ENCODE data around the gene KIAA0513. TPM values are rescaled to one million over a fixed set of nuclear protein-coding genes. Genes with fewer than 3 reads are reported as not detected.
A peak's percentile ranks its signal among the peaks of the same experiment; 100 is the strongest.

Gene KIAA0513
- total and polyA plus RNA-seq, 9 donors = 1.6 to 4.2 (median 2.6) TPM

DNA sequence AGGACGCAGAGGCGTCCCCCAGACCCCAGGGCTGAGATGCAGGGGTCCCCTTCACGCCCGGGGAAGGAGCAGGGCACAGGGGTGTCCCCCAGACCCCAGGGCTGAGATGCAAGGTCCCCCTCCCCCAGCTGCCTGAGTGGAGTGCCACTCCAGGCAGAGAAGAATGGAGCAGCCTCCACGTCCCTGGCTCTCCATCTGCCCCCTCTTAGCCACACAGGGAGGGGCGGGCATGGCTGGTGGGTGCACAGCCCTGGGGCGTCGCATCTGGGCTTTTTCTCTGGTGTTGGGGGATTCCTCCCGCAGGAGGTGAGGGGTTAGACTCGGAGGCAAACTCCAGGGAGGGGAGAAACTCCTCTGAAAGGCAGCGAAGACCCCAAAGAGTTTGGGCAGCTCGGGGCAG, 67.2 kb downstream of the KIAA0513 start:
- Histone ChIP-seq H3K27me3 (ENCODE audit: control insufficient read depth, insufficient read depth, low read length) (peaks cover 23% of the 10 kb centered on the region), H3K4me3 (ENCODE audit: low read length) (no peak overlapping the region), H3K36me3 (ENCODE audit: control insufficient read depth, insufficient read depth, low read length) (no peaks in the 10 kb centered on the region), H3K27ac (ENCODE audit: low read length) (no peak overlapping the region), H3K4me1 (ENCODE audit: control insufficient read depth, insufficient read depth, low read length) (peaks cover 5% of the 10 kb centered on the region), H3K9me3 (replicated peaks; ENCODE audit: control insufficient read depth, low read depth, low read length) (no peaks in the 10 kb centered on the region)
- no peak for DNase-seq
- WGBS (ENCODE audit: insufficient coverage) = 58% methylated on average over 4 of the region's 12 CpGs

DNA sequence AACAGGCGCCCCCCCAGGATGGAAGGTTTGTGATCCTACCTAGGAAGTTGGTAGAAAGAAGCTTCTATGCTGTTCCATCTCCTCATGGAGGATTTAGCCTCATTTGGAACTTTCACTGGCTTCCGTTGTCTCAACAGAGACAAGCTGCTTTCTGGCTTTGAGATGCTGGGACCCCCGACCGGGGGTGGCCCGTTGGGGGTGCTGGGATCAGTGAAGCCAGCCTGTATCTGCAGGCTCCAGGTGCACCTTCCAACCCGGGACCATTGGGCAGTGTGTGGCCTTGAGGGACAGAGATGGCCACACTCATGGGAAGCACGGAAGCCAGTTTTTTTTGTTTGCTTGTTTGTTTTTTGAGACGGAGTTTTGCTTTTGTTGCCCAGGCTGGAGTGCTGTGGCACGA, 69.3 kb downstream of the KIAA0513 start:
- WGBS (ENCODE audit: insufficient coverage) = 83% methylated on average over 7 of the region's 9 CpGs
- no peak overlapping the region for H3K27ac ChIP-seq (ENCODE audit: low read length)
- H3K4me1 ChIP-seq (ENCODE audit: control insufficient read depth, insufficient read depth, low read length) = no peaks in the 10 kb centered on the region
- no peak for DNase-seq
- H3K9me3 ChIP-seq (replicated peaks; ENCODE audit: control insufficient read depth, low read depth, low read length) = no peaks in the 10 kb centered on the region
- no peaks in the 10 kb centered on the region for H3K36me3 ChIP-seq (ENCODE audit: control insufficient read depth, insufficient read depth, low read length)
- H3K4me3 ChIP-seq (ENCODE audit: low read length) = no peak overlapping the region
- H3K27me3 ChIP-seq (ENCODE audit: control insufficient read depth, insufficient read depth, low read length) = peaks cover 23% of the 10 kb centered on the region

DNA sequence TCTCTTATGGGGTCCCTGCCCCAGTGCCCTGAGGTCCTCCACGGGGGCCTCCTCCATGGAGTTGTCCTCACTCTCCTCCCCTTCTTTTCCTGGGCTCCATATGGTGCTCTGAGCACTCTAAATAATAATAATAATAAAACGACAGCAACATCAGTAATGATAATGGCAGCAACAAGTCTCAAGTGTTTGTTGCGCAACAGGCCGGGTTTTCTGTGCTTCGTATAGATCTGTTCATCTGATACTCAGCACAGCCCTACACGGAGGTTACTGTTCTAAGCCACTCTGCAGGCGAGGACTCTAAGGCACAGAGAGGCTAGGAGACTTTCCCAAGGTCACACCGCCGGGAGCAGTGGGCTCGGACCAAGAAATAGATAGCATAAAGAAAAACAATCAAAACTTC, 71.0 kb downstream of the KIAA0513 start:
- no peaks in the 10 kb centered on the region for H3K36me3 ChIP-seq (ENCODE audit: control insufficient read depth, insufficient read depth, low read length)

DNA sequence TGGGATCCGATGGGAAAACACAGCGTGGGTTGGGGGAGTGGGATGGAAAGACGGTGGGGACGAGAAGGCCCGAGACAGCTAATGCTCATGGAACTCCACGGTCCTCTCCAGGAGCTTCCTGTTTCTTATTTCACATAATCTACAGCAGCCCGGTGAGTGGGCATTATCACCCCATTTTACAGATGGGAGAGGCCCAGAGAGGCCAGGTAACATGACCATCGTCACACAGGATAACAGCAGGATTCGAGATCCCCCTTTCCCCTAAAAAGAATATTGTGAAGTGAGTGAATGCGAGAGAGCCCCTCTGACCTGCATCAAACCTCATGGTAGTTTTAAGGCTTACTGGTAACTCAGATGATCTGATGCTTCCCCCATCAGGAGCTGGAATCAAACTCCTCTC, 72.7 kb downstream of the KIAA0513 start:
- H3K4me3 ChIP-seq (ENCODE audit: low read length) = no peak overlapping the region
- H3K27ac ChIP-seq (ENCODE audit: low read length) = no peak overlapping the region
- H3K36me3 ChIP-seq (ENCODE audit: control insufficient read depth, insufficient read depth, low read length) = no peaks in the 10 kb centered on the region
- no CpG with 5 or more reads among the region's 10 CpGs for WGBS (ENCODE audit: insufficient coverage)
- peaks cover 6% of the 10 kb centered on the region for H3K4me1 ChIP-seq (ENCODE audit: control insufficient read depth, insufficient read depth, low read length)
- no peak for DNase-seq
- peaks cover 10% of the 10 kb centered on the region for H3K27me3 ChIP-seq (ENCODE audit: control insufficient read depth, insufficient read depth, low read length)
- H3K9me3 ChIP-seq (replicated peaks; ENCODE audit: control insufficient read depth, low read depth, low read length) = no peaks in the 10 kb centered on the region

More for the DNA sequence above, 71.0 kb downstream of the KIAA0513 start:
- Histone ChIP-seq H3K4me3 (ENCODE audit: low read length) (no peak overlapping the region), H3K4me1 (ENCODE audit: control insufficient read depth, insufficient read depth, low read length) (no peaks in the 10 kb centered on the region), H3K27ac (ENCODE audit: low read length) (no peak overlapping the region), H3K9me3 (replicated peaks; ENCODE audit: control insufficient read depth, low read depth, low read length) (no peaks in the 10 kb centered on the region), H3K27me3 (ENCODE audit: control insufficient read depth, insufficient read depth, low read length) (peaks cover 18% of the 10 kb centered on the region)
- no peak for DNase-seq
- WGBS (ENCODE audit: insufficient coverage) = no CpG with 5 or more reads among the region's 10 CpGs

DNA sequence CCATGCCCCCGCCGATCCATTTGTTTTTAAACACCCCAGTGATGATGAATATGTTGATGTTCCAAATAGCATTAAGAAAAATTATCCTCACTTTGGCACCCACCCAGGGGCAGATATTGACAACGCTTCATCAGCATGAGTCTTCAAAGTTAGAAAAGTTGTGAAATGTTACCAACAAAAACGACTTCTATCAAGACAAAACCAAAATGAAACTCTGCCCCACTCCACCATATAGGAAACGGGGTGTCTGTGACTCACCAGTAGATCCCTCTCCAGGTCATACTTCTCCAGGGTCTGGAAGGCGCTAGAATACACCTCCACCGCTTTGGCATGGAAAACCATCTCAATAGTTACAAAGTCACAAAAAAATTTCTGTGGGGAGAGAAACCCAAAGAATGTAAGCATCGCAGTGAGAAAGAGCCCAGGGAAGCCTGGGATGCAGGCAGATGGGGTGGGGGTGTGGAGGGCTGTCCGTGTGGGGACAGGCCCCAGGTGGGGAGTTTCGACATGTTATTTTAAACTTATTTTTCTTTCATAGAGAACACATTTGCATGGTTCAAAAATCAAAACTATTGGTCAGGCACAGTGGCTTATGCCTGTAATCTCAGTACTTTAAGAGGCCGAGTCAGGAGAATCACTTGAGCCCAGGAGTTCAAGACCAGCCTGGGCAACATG, 74.5 kb downstream of the KIAA0513 start:
- Histone ChIP-seq H3K4me3 (ENCODE audit: low read length) (no peak overlapping the region), H3K27ac (ENCODE audit: low read length) (no peak overlapping the region), H3K27me3 (ENCODE audit: control insufficient read depth, insufficient read depth, low read length) (peaks cover 12% of the 10 kb centered on the region), H3K4me1 (ENCODE audit: control insufficient read depth, insufficient read depth, low read length) (peaks cover 8% of the 10 kb centered on the region), H3K36me3 (ENCODE audit: control insufficient read depth, insufficient read depth, low read length) (no peaks in the 10 kb centered on the region), H3K9me3 (replicated peaks; ENCODE audit: control insufficient read depth, low read depth, low read length) (no peaks in the 10 kb centered on the region)
- no peak for DNase-seq
- no CpG with 5 or more reads among the region's 11 CpGs for WGBS (ENCODE audit: insufficient coverage)

DNA sequence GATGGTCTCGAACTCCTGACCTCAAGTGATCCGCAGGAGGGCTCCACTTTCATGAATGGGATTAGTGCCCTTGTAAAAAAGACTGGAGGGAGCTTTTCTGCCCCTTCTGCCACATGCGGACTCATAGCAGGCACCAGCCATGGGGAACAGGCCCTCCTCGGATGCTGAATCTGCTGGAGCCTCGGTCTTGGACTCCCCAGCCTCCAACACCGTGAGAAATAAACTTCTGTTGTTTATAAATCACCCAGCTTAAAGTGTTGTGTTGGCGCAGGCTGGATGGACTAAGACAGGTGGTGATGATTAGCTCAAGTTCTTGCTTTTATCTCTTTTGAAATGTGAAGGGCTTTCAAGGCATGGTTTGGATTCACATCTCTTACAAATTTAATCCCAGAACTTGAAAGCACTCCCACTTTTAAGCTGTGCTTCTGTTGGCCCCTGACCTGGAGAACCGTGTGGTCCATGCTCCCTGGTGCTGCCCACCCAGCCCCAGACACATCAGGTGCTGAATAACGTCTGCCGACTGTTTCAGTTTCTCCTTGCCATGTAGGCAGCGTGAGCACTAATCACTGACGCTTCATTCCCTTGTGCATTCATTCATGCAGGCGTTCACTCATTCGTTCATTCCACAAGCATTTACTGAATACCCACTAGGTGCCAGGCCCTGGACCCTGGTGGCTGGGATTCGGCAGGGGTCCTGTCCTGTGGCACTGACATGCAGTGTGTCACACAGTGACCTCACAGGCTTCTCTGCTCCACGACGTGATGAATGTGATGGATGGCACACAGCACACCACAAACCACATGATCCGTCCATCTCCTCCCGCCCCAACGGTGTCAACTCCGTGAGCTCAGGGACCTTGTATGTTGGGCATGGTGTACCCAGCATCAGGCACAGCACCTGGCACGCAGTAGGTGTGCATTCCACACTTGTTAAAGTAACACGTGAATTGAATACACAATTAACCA, 75.8 kb downstream of the KIAA0513 start:
- Histone ChIP-seq H3K27me3 (ENCODE audit: control insufficient read depth, insufficient read depth, low read length) (peaks cover 4% of the 10 kb centered on the region), H3K36me3 (ENCODE audit: control insufficient read depth, insufficient read depth, low read length) (no peaks in the 10 kb centered on the region), H3K4me3 (ENCODE audit: low read length) (no peak overlapping the region), H3K9me3 (replicated peaks; ENCODE audit: control insufficient read depth, low read depth, low read length) (no peaks in the 10 kb centered on the region), H3K27ac (ENCODE audit: low read length) (no peak overlapping the region), H3K4me1 (ENCODE audit: control insufficient read depth, insufficient read depth, low read length) (peaks cover 8% of the 10 kb centered on the region)
- no peak for DNase-seq
- 69% methylated on average over 9 of the region's 23 CpGs for WGBS (ENCODE audit: insufficient coverage)

DNA sequence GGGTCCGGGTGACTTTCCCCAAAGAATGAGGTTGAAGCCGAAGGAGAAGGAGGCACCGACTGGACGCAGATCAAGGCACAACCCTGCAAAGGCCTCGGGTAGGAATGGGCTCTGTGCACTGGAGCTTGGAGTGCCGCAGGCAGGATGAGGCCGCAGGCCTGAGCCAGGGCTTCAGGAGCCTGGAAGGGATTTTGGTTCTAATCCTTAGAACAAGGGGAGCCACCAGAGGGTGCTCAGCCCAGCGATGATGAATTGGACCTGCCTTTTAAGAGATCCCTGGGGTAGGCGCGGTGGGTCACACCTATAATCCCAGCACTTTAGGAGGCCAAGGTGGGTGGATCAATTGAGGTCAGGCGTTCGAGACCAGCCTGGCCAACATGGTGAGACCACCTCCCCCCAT, 76.6 kb downstream of the KIAA0513 start:
- Histone ChIP-seq H3K36me3 (ENCODE audit: control insufficient read depth, insufficient read depth, low read length) (no peaks in the 10 kb centered on the region), H3K9me3 (replicated peaks; ENCODE audit: control insufficient read depth, low read depth, low read length) (no peaks in the 10 kb centered on the region), H3K4me3 (ENCODE audit: low read length) (no peak overlapping the region), H3K27me3 (ENCODE audit: control insufficient read depth, insufficient read depth, low read length) (peaks cover 4% of the 10 kb centered on the region), H3K4me1 (ENCODE audit: control insufficient read depth, insufficient read depth, low read length) (peaks cover 8% of the 10 kb centered on the region), H3K27ac (ENCODE audit: low read length) (no peak overlapping the region)
- DNase-seq = no peak
- 77% methylated on average over 7 of the region's 12 CpGs for WGBS (ENCODE audit: insufficient coverage)

DNA sequence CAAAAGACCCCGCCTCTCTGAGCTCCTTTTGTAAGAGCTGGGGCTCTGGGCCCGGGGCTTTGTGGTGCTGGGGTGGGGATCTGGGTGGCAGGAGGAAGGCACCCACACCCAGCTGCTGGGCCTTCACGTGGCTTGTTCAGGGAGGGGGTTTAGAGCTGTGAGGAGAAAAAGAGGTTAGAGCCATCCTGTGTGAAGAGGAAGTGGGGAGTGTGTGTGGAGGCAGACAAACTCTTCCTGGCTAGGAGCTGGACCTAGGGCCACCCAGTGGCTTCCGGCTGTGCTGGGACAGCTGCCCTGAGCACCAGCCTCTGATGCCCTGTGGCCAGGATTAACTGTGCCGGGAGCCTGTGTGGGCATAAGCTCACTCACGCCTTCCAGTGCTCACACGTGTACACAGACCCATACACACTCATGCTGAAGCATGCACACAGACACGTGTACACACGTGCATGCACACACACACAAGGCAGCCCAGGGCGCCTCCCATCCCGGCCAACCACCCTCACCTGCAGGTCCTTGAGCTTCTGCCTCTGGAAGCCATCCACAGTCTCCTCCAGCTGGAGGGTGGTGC, 77.3 kb downstream of the KIAA0513 start:
- Histone ChIP-seq H3K27me3 (ENCODE audit: control insufficient read depth, insufficient read depth, low read length) (peaks cover 4% of the 10 kb centered on the region), H3K4me1 (ENCODE audit: control insufficient read depth, insufficient read depth, low read length) (peaks cover 8% of the 10 kb centered on the region), H3K4me3 (ENCODE audit: low read length) (no peak overlapping the region), H3K27ac (ENCODE audit: low read length) (no peak overlapping the region), H3K36me3 (ENCODE audit: control insufficient read depth, insufficient read depth, low read length) (no peaks in the 10 kb centered on the region), H3K9me3 (replicated peaks; ENCODE audit: control insufficient read depth, low read depth, low read length) (no peaks in the 10 kb centered on the region)
- 61% methylated on average over 10 of the region's 11 CpGs for WGBS (ENCODE audit: insufficient coverage)
- peak; percentile 56 for DNase-seq

DNA sequence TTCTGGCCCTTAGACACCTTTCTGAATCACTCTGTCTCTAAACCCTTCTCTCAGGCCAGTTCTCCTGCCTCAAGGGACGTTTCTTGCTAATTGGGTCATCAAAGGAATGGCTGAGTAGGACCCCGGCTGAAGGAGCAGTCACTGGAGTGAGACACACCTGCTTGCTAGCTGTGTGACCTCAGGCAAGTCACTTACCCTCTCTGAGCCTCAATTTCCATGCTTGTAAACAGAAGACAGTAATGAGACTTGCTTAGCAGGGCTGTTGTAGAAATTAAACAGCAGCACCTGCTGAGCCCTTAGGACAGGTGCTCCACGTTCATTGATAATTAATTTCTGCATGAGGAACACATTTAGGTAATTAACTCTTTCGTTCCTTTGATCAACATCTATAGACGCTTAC, 77.9 kb downstream of the KIAA0513 start:
- H3K4me3 ChIP-seq (ENCODE audit: low read length) = no peak overlapping the region
- no peaks in the 10 kb centered on the region for H3K36me3 ChIP-seq (ENCODE audit: control insufficient read depth, insufficient read depth, low read length)
- H3K9me3 ChIP-seq (replicated peaks; ENCODE audit: control insufficient read depth, low read depth, low read length) = no peaks in the 10 kb centered on the region
- H3K27ac ChIP-seq (ENCODE audit: low read length) = no peak overlapping the region
- H3K27me3 ChIP-seq (ENCODE audit: control insufficient read depth, insufficient read depth, low read length) = peaks cover 4% of the 10 kb centered on the region
- DNase-seq = no peak
- peaks cover 8% of the 10 kb centered on the region for H3K4me1 ChIP-seq (ENCODE audit: control insufficient read depth, insufficient read depth, low read length)
- WGBS (ENCODE audit: insufficient coverage) = 51% methylated on average over 4 of the region's 5 CpGs

DNA sequence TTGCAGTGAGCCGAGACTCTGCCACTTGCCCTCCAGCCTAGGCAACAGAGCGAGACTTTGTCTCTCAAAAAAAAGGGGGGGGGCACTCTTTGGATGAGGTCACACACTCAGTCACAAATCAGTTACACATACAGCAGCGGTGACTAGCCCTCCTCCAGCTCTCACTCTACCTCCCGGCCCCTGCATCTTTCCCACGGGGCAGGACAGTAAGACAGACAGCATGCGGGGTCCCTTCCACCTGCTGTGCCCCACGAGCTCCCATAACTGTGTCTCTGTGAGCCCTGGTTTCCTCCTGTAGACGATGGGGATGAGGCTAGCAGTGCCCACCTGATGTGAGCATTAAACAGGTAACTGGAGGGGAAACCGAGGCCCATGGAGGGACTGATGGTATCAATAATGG, 79.5 kb downstream of the KIAA0513 start:
- DNase-seq = no peak
- Histone ChIP-seq H3K4me3 (ENCODE audit: low read length) (no peak overlapping the region), H3K36me3 (ENCODE audit: control insufficient read depth, insufficient read depth, low read length) (no peaks in the 10 kb centered on the region), H3K4me1 (ENCODE audit: control insufficient read depth, insufficient read depth, low read length) (peaks cover 8% of the 10 kb centered on the region), H3K27me3 (ENCODE audit: control insufficient read depth, insufficient read depth, low read length) (peaks cover 4% of the 10 kb centered on the region), H3K9me3 (replicated peaks; ENCODE audit: control insufficient read depth, low read depth, low read length) (no peaks in the 10 kb centered on the region), H3K27ac (ENCODE audit: low read length) (no peak overlapping the region)
- 66% methylated on average over 4 of the region's 9 CpGs for WGBS (ENCODE audit: insufficient coverage)

Data from muscle of leg (tissue), 11 donors.